Body of pancreas (tissue), 4 donors: ENCODE results near the gene RNF7. TPM values are rescaled to one million over a fixed set of nuclear protein-coding genes. Genes with fewer than 3 reads are reported as not detected.
"Not testable (repeated sequence)": the region's sequence is repeated elsewhere in the genome, so short reads cannot be mapped to it uniquely, and the experiment has no call there.

Experiments
- ATAC-seq: fragments of 150-250 bp; one replicate; pipeline ENCODE4 v1.9.1; 2016
- DNase-seq, 4 donors: peaks; one replicate each; pipeline ENCODE4 v3.0.0-alpha.2; 2019
- H3K27ac ChIP-seq, 4 donors: fragments of 200-600 bp; sonication (generic); 1 replicate in 3 of 4; 2 replicates in 1 of 4; pipeline versions ENCODE4 v1.5.1 to v1.6.1; 2016 to 2019; ENCODE audit warnings: mild to moderate bottlenecking in 1 of 4, mixed read lengths in 1 of 4, moderate library complexity in 1 of 4
- H3K27me3 ChIP-seq, 2 donors: fragments of 200-600 bp; sonication (generic); one replicate each; pipeline ENCODE4 v1.6.0; 2016; ENCODE audit warnings: mild to moderate bottlenecking in 1 of 2
- H3K36me3 ChIP-seq, 2 donors: fragments of 200-600 bp; sonication (generic); replicated peaks in 1 of 2; 2 replicates each; pipeline ENCODE4 v1.5.1; 2016; ENCODE audit warnings: low read depth in 2 of 2; ENCODE audit not compliant: insufficient read depth in 1 of 2
- H3K4me1 ChIP-seq: fragments of 200-600 bp; sonication (generic); one replicate; pipeline ENCODE4 v1.6.0; 2016
- H3K4me3 ChIP-seq, 2 donors: fragments of 200-600 bp; sonication (generic); 1 replicate in 1 of 2; 2 replicates in 1 of 2; pipeline ENCODE4 v1.5.1; 2016 to 2019
- H3K9me3 ChIP-seq, 3 donors: fragments of 200-600 bp; sonication (generic); 1 replicate in 2 of 3; 2 replicates in 1 of 3; pipeline ENCODE4 v1.5.1; 2016
- CTCF ChIP-seq, 7 experiments: fragments of 450-650 bp in 4 of 7; fragments of 200-600 bp in 3 of 7; sonication (generic) in 3 of 7; IDR thresholded peaks; one replicate each; pipeline ENCODE4 v1.5.1; 2016 to 2019; ENCODE audit warnings: antibody characterized with exemption in 7 of 7
- POLR2A ChIP-seq, 3 donors: fragments of 450-650 bp; IDR thresholded peaks; one replicate each; pipeline ENCODE4 v1.6.1; 2016; ENCODE audit warnings: antibody characterized with exemption in 3 of 3, mild to moderate bottlenecking in 2 of 3
- WGBS, 2 donors: methylation state at CpG; one replicate each; pipeline ENCODE4 v1.1.5; 2017; 5-methylcytosine and 5-hydroxymethylcytosine counted together
- intact Hi-C: fragments of 100-400 bp; cut with DNase I; formaldehyde crosslinking; loops from one replicate; pipeline ENCODE4 v1.15.1; 2023
- total RNA-seq, 2 donors: library from RNA; depleted of rRNA; stranded (reverse); fragments of >200 nt; gene quantifications; one replicate each; pipeline ENCODE4 v1.1.0, GENCODE V29; 2016

The RNF7 gene
- total RNA-seq, 2 donors from 2014 or later = 12.5 to 61.2 TPM

- Histone ChIP-seq H3K4me3 (no peak overlapping the region), H3K36me3 (no peaks in the 10 kb centered on the region), H3K27me3 (no peaks in the 10 kb centered on the region), H3K27ac (no peak overlapping the region), H3K4me1 (no peaks in the 10 kb centered on the region), H3K9me3 (no peaks in the 10 kb centered on the region)
- TF ChIP-seq CTCF (IDR thresholded peaks at IDR 0.05) (no peak), POLR2A (IDR thresholded peaks at IDR 0.05) (no peak)
- no peak for DNase-seq
- WGBS, 2 donors = 51 to 62% methylated on average over 4 of the region's 4 CpGs
- ATAC-seq = no peak
- intact Hi-C loops = no loop called here
Observed at GRCh38 chr3:141782386-141782932, 44.4 kb downstream of the RNF7 start.

GRCh38 chr3:141783632-141784031, 45.5 kb downstream of the RNF7 start:
- no peak for ATAC-seq

GRCh38 chr3:141784096-141784495, 46.0 kb downstream of the RNF7 start:
- H3K4me1 ChIP-seq = no peaks in the 10 kb centered on the region
- DNase-seq (no peak), ATAC-seq (no peak)
- H3K27me3 ChIP-seq = no peaks in the 10 kb centered on the region
- H3K36me3 ChIP-seq = no peaks in the 10 kb centered on the region
- no peak for TF ChIP-seq POLR2A (IDR thresholded peaks at IDR 0.05)
- no peak for TF ChIP-seq CTCF (IDR thresholded peaks at IDR 0.05)
- intact Hi-C loops = no loop called here
- 63 to 81% methylated on average over 3 to 8 of the region's 8 CpGs for WGBS, 2 donors
- H3K9me3 ChIP-seq = no peaks in the 10 kb centered on the region
- H3K27ac ChIP-seq = no peak overlapping the region
- H3K4me3 ChIP-seq = no peak overlapping the region

More at GRCh38 chr3:141783632-141784031, 45.5 kb downstream of the RNF7 start:
- WGBS, 2 donors = 56 to 63% methylated on average over 6 of the region's 6 CpGs
- Histone ChIP-seq H3K27me3 (no peaks in the 10 kb centered on the region), H3K36me3 (no peaks in the 10 kb centered on the region), H3K4me3 (no peak overlapping the region), H3K9me3 (no peaks in the 10 kb centered on the region), H3K27ac (no peak overlapping the region), H3K4me1 (no peaks in the 10 kb centered on the region)
- no peak for DNase-seq
- intact Hi-C loops = no loop called here
- TF ChIP-seq POLR2A (IDR thresholded peaks at IDR 0.05) = no peak
- TF ChIP-seq CTCF (IDR thresholded peaks at IDR 0.05) = no peak

- Histone ChIP-seq H3K36me3 (no peaks in the 10 kb centered on the region), H3K4me3 (no peak overlapping the region), H3K27me3 (no peaks in the 10 kb centered on the region), H3K9me3 (no peaks in the 10 kb centered on the region), H3K4me1 (no peaks in the 10 kb centered on the region), H3K27ac (no peak overlapping the region)
- no peak for DNase-seq
- TF ChIP-seq CTCF (IDR thresholded peaks at IDR 0.05) (no peak), POLR2A (IDR thresholded peaks at IDR 0.05) (no peak)
- intact Hi-C loops = no loop called here
- WGBS, 2 donors = 64 to 72% methylated on average over 2 of the region's 2 CpGs
- no peak for ATAC-seq
Observed at GRCh38 chr3:141784531-141784930, 46.4 kb downstream of the RNF7 start.

GRCh38 chr3:141788149-141788548, 50.1 kb downstream of the RNF7 start:
- Histone ChIP-seq H3K27ac (no peak overlapping the region), H3K36me3 (no peaks in the 10 kb centered on the region), H3K27me3 (no peaks in the 10 kb centered on the region), H3K9me3 (no peaks in the 10 kb centered on the region), H3K4me3 (no peak overlapping the region), H3K4me1 (no peaks in the 10 kb centered on the region)
- no peak for ATAC-seq
- TF ChIP-seq CTCF (IDR thresholded peaks at IDR 0.05) (no peak), POLR2A (IDR thresholded peaks at IDR 0.05) (no peak)
- 67 to 83% methylated on average over 4 of the region's 4 CpGs for WGBS, 2 donors
- intact Hi-C loops = no loop called here
- DNase-seq = no peak

GRCh38 chr3:141788750-141789149, 50.7 kb downstream of the RNF7 start:
- H3K36me3 ChIP-seq, H3K27me3 ChIP-seq, H3K4me3 ChIP-seq, intact Hi-C loops, H3K9me3 ChIP-seq, H3K4me1 ChIP-seq, ATAC-seq, DNase-seq, H3K27ac ChIP-seq: not testable (repeated sequence)
- 71 to 78% methylated on average over 5 of the region's 5 CpGs for WGBS, 2 donors
